Measurements from ENCODE around the gene SKAP1.
A peak's percentile ranks its signal among the peaks of the same experiment; 100 is the strongest.

The SKAP1 gene

DNA sequence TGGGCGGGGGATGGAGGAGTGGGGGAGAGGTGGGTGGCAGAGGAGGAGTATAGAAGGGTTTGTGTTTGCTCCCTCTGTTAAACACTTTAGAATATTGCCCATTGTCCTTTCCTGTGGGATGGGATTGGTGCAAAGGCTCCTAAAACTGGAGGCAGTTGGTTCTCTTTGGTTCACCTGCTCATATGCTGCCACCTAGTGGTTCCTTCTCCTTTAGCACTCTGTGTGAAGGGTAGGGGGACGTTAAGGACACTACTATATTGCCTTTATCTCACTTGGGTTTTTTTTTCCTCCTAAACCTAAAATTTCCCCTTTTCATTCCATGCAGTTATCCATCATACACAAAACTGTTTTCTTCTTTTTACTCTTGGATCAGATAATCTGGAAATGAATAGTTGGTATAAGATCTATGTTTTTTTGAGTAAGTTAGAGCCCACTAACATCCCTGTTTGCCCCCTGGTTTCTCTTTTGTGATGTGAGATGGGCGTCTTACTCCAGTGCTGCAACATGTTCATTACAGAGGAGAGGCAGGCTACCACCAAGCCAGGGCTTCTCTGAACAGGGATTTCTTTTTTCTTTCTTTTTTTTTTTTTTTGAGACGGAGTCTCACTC lies 298.7 kb downstream of the SKAP1 start:
- DNase-seq (ENCODE audit: low read depth) = peak; percentile 59
- TF ChIP-seq CTCF (conservative IDR thresholded peaks at IDR 0.05; ENCODE audit: low read length) = peak; percentile 94
- H3K4me3 ChIP-seq (ENCODE audit: low read length) = no peak overlapping the region

GRCh38 chr17:48129981-48130380 lies 300.0 kb downstream of the SKAP1 start:
- no peak overlapping the region for H3K4me3 ChIP-seq (ENCODE audit: low read length)
- DNase-seq (ENCODE audit: low read depth) = no peak

DNA sequence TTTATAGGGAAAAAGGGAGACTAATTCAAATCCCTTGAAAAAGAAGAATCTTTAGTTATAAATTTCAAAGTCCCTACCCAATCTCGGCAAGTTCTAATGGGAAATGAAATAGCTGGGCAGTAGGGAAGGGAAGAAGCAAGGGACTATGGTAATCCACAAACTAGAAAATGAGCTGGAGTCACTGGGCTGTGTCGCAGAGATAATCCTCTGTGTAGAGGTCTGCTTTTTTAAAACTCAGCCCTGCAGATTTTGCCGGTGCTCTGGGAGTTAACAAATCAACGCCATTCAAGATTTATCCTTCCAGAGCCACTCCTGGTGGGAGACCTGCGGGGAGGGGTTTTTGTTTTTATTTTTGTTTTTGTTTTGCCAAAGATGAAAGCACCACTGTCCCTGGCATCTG lies 301.6 kb downstream of the SKAP1 start:
- TF ChIP-seq CTCF (conservative IDR thresholded peaks at IDR 0.05; ENCODE audit: low read length) = no peak
- DNase-seq (ENCODE audit: low read depth) = no peak
- H3K4me3 ChIP-seq (ENCODE audit: low read length) = no peak overlapping the region

More at GRCh38 chr17:48129981-48130380, 300.0 kb downstream of the SKAP1 start:
- TF ChIP-seq CTCF (conservative IDR thresholded peaks at IDR 0.05; ENCODE audit: low read length) = no peak

GRCh38 chr17:48127371-48128051 lies 302.5 kb downstream of the SKAP1 start:
- TF ChIP-seq CTCF (conservative IDR thresholded peaks at IDR 0.05; ENCODE audit: low read length) = no peak
- DNase-seq (ENCODE audit: low read depth) = peak; percentile 46
- H3K4me3 ChIP-seq (ENCODE audit: low read length) = no peak overlapping the region

DNA sequence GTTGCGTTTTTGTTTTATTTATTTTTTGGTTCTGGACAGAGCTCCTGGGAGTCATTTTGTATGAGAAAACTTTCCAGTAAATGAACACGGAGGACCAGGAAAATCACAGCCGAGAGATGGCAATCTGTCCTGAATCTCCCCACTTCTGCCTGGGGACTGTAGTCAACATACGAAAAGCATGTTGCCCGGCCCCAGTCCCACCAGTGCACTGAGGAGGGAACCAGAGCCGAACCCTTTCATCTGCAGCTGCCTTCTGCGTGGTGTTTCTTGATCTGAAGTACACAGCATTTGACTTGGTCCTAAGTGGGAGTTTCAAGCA lies 303.5 kb downstream of the SKAP1 start:
- H3K4me3 ChIP-seq (ENCODE audit: low read length) = no peak overlapping the region
- DNase-seq (ENCODE audit: low read depth) = no peak
- TF ChIP-seq CTCF (conservative IDR thresholded peaks at IDR 0.05; ENCODE audit: low read length) = no peak

DNA sequence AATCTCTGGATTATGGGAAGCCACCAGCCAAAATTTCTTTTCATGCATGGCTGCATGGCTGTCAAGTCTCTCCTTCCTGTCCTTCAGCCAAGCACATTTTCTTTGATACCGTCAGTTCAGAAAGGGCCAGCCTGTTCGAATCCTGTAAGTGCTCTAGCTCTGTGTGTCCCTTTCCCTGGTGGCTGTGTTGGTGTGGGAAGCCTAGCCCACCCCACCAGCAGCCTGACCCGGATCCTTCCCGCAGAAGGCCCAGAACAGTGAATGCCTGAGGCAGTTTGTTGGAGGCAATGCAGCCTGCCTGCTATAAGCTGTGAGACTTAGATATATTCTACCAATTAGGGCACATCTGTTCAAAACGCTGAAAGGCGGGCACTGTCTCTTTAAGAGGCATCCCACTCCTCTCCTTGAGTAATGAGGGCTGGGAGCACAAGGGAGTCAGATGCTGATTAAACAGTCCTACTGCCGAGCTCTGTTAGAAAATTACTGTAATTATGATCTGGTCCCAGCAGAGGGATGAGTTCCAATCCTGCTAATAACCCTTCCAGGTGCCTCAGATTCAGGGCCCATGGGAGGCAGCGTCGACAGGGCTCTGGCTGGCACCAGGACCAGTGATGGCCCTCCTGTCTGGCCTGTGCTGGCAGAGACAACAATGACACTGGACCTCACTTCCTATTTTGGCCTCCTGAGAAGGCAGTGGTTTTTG lies 304.0 kb downstream of the SKAP1 start:
- H3K4me3 ChIP-seq (ENCODE audit: low read length) = no peak overlapping the region
- no peak for DNase-seq (ENCODE audit: low read depth)
- TF ChIP-seq CTCF (conservative IDR thresholded peaks at IDR 0.05; ENCODE audit: low read length) = no peak
